ENCODE measurements around the gene ALKBH1.
"Not testable (repeated sequence)": the region's sequence is repeated elsewhere in the genome, so short reads cannot be mapped to it uniquely, and the experiment has no call there.

Gene ALKBH1

DNA sequence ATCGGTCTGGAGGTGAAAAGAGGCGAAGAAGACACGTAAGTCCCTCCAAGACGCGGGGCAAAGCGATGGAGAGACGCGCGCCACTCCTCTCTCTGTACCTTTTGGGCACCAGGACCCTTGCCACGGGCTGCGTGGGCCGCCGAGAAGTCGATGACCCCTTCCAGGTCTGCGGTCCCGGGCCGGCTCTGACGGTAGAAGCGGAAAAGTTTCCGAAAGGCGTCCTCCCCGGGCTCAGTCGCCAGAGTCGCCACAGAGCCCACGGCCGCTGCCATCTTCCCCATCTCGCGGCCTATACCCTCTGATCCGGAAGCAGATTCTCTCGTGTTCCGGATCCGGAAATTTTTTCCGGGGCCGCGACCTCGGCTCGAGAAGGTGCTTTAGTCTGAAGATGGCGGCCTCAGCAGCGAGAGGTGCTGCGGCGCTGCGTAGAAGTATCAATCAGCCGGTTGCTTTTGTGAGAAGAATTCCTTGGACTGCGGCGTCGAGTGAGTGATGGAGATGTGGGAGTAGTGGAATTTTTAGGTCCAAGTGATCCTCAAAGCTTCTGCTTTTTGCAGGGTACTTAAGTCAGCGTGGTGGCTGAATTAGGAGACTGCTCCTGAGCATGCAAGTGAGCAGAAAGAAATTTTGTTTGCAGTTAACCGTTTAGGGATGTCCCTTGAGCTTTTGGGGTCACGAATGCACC, at the start of gene ALKBH1, which contains the start of gene SLIRP:
TSS of gene ALKBH1 (minus strand) at position 300 of the 685 bp plus-strand sequence. CDS start at position 281, 19 bp downstream.
TSS of gene SLIRP (plus strand) at position 380 of the 685 bp plus-strand sequence. CDS start at position 389, 9 bp downstream.
- DNase-seq (ENCODE audit: low read depth, low spot score), result peak; percentile 38

DNA sequence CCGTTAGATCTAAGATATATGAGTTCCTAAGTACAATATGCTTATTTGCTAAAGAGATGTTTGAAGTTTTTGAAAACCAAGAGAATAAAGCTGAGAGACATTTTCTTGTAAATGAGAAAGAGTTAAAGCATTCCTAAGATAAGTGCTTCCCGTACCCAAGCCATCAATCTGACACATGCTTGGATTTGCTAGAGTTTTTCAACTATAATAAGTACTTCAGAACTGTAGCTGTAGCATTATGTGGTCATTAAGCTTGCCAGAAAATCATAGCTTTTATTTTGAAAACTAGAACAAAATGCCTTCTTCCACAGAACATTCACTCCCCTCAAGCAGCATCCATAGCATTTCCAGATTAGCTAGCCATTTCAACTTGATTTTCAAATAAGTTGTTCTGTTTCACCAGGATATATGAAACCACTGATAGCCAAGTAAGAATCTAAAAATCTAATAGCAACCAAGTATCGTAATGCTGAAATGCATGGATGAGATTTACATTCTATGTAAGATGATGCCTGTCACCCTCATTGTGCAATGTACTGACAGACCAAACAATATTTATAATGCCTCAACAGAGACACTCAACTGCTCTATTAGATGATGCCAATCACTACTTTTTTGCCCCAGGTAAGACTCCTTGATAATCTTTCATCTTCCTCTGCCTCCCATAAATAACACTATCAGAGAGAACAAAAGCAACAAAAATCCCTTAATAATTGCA, 45.1 kb upstream of the ALKBH1 start:
- DNase-seq (ENCODE audit: low read depth, low spot score), result no peak

DNA sequence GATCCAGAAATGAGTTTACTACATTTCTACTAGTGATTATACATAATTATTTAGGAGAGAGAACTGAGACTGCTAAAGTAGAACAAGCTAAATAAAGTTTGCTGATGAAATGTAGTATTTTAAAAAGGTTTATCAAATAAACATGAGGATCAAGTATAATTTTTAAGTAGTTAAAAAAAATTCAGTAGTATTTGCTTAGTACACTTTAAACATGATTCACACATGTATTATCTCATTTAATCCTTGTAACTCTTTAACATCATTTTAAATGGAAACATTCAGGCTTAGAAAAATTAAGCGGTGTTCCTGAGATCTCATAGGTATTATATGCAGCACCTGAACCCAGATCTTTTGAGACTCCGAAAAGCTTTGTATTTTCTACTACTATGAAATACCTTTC, 44.4 kb upstream of the ALKBH1 start:
- DNase-seq (ENCODE audit: low read depth, low spot score), result no peak

GRCh38 chr14:77747425-77747824, 39.6 kb upstream of the ALKBH1 start:
- not testable (repeated sequence) for DNase-seq (ENCODE audit: low read depth, low spot score)

DNA sequence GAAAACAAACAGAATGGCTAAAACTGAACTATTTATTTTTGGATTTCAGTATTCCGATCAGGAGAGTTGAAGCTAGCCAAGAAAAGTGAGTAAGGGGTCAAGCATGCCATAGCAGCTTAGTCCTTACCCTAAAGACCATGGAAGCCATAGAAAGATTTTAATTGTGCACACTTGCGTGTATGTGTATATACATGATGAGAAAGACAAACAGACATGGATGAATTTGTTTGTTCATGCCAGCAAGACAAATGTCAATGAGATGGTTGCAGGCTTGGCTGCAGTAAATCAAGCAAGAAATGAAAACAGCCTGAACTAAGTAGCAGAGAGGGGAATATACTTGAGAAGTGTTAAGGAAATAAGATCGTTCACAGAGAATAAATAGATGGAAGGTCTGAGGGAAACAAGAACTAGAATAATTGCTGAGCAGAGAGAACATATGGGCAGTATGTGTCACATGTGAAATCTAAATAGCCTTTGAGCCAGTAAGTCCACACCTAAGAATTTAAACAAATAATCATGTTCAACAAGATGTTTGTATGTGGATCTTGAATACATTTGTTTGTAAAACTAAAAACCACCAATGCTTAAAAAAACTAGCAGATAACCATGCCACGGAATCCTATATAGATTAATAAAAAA, 38.4 kb upstream of the ALKBH1 start:
- DNase-seq (ENCODE audit: low read depth, low spot score), result no peak

- DNase-seq (ENCODE audit: low read depth, low spot score), result no peak
These were observed 33.6 kb upstream of the ALKBH1 start for GRCh38 chr14:77741438-77741837.

DNA sequence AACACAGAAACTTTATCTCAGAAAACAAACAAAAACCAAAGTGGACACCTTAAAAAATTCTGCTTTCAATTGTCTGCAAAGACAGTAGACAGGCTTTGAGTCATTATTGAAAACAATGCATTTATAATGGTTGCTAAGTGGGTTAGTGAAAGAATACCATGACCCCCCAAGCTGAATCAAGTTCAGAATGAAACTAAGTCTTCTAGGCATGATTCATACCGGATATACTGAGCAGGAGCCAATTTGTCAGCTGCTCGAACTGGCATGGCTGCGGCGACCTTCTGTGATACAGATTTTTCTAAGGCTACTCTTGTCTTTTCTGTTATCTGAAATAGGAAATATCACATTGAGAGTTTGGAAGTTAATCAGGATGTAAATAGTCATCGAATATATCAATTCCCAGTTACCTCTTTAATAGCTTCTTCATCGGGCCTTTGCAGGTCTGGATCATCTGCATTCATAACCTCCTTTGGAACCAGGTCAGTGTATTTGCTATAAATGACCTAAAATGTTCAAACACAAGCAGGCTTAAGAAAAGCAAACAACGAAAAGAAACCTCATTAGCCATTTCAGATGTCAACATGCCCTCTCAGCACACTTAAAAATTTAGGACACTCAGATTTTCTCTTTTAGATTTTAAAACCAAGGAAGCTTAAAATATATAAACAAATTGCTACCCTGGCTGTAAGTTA, 30.9 kb upstream of the ALKBH1 start:
- DNase-seq (ENCODE audit: low read depth, low spot score), result no peak

DNA sequence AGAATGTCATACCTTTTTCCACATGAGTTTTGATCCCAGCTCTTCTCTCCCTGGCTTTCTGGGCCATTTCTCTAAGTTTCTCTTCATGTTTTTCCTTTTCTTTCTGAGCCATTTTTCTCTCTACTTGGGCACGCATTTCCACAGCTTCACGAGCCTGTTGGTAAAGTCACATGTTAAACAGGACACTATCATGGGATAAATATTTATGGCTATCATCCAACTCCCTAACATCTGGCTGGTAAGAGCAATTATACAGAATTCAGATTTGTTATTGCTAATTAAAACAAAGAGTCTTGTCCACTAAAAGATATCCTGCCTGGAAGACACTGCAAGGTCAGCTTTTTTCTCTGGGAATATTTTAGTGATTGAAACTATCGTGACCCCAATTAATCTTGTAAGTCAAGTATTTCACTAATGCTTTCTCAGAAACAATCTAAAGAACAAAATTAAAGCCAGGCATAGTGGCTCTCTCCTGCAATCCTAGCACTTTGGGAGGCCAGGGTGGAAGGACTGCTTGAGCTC, 23.2 kb upstream of the ALKBH1 start:
- no peak for DNase-seq (ENCODE audit: low read depth, low spot score)

DNA sequence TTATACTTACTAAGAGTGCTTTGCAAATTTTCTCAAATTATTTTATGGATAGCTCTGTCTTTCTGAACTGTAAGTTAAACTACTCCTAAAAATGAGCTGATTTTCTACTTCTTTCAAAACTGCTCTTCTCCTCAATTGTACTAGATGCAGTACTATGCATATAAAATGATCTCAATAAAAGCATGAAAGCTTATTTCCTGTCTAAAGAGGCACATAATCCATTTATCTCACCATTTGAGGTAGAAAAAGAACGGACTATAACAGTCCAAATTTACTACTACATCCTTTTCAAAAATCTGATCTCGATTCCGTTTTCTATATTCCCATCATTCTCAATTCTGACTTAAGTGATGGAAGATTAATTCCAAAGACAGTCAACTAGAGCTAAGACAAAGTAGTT, 14.5 kb upstream of the ALKBH1 start:
- DNase-seq (ENCODE audit: low read depth, low spot score), result no peak

GRCh38 chr14:77721437-77721836, 13.6 kb upstream of the ALKBH1 start:
- no peak for DNase-seq (ENCODE audit: low read depth, low spot score)

GRCh38 chr14:77717608-77718305, 9.9 kb upstream of the ALKBH1 start:
- DNase-seq (ENCODE audit: low read depth, low spot score), result no peak

DNA sequence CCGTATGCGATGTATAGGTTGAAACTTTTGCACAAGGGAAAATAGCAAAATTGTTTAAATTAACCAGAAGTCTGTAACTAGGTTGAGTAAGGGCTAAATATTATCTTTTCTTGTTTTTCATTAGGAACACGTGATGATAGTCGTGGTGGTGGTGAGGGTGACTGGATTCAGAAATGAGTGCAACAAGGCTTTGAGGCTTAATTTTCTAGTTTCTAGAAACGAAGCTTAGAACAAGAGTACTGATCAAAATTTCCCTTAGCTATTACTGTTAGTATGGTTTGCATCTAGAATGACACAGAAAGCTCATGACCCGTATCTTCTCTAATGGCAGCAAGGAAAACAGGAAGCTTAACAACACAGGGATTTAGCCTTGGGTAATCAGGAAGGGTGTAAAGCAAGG, 7.1 kb upstream of the ALKBH1 start:
- DNase-seq (ENCODE audit: low read depth, low spot score), result no peak

GRCh38 chr14:77710364-77710763, 2.5 kb upstream of the ALKBH1 start:
- no peak for DNase-seq (ENCODE audit: low read depth, low spot score)

DNA sequence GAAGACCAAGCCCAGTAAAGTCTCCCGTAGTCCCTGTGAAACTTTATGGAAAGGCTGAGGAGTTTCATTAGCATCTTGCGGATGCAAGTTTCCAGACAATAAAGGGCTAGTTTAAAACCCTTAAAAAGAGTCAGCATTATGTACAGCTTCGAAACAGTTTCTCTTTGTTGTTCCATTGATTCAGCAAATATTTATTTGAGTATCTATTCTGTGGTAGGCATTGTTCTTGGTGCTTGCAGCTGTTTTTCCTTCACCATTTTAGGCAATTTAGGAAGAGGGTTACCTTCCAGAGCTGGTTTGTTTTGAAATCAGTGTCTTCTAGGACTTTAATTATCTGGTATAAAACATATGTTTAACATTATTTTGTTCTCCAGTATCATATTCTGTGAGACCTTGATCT, 1.6 kb upstream of the ALKBH1 start:
- DNase-seq (ENCODE audit: low read depth, low spot score), result no peak

- DNase-seq (ENCODE audit: low read depth, low spot score), result no peak
These were observed 926 bp upstream of the ALKBH1 start for GRCh38 chr14:77708749-77709148.

DNA sequence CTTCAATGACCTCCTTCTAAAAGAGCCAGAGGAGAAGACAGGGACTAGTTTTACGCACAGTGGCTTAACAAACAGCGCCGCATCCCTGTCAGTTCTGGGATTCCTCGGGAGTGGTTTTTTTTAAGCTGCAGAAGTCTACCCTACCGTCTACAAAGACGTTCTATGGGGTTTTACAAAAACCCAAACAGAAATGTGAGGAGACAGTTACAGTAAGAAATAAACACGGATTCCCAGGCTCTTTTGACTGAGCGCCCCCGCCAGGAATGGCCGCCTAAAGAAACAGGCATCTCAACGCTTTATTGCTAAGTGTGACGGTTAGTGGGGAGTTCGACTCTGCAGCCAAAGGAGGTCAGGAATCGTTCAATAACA, 484 bp downstream of the ALKBH1 start:
- DNase-seq (ENCODE audit: low read depth, low spot score), result no peak

- DNase-seq (ENCODE audit: low read depth, low spot score), result no peak
These were observed 16.6 kb downstream of the ALKBH1 start for GRCh38 chr14:77691259-77691658.

DNA sequence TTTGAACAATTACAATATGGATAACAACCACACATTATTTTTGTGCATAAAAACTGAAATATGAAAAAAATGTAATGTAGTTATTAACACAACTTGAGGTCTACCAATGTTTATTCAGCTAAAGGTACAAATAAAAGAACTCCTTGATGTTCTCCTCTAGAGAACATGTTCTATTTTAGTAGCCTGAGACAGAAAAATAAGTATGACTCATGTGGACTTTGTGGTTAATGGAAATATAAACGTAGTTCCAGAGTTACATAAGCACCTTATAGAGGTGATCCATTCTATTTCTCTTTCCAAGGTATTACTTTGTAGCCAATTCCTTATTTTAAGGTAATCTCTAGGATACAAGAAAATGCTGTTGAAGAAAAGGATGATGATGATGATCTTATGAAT, 25.7 kb downstream of the ALKBH1 start:
- no peak for DNase-seq (ENCODE audit: low read depth, low spot score)

DNA sequence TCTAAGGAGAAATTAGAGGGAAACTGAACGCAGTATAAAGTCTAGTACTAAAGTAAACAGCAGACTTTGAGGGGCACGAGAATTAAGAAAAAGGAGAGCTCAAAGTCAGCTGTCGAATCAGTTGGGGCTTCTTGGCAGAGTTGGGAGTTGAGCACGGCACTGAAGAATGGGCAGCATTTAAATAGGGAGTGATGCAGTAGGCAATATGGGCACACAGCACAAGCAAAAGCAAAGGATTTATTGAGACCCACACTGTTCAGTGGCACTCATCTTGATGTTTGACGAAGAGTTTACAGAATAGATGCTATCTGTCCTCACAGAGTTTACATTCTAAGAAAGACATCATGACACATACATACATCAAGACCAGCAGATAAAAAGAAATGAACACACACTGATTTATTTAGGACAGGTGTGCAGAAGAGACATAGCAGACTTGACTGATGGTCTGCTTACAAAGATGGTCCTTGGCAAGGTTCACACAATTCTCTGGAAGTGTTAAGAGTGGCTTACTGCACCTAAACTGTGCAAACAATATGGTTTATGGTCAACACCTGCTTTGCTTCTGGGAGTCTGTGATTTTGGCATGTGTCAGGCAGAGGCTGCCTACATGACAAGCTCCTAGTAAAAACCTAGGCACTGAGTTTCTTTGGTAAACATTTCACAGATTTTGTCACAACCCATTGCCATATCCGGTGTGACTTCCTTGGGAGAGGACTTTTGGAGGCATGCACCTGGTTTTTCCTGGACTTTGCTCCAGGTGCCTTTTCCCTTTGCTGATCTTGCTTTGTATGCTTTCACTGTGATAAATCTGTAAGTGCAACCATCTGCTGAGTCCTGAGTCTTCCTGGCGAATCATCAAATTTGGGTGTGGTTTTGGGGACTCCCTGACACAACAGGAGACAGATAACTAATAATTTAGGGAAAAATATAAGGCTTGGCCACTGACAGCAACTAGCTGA, 26.3 kb downstream of the ALKBH1 start:
- DNase-seq (ENCODE audit: low read depth, low spot score), result no peak

- DNase-seq (ENCODE audit: low read depth, low spot score), result no peak
These were observed 32.9 kb downstream of the ALKBH1 start for GRCh38 chr14:77674931-77675330.
